ENCODE measurements around the gene FOXJ3. TPM values are rescaled to one million over a fixed set of nuclear protein-coding genes. Genes with fewer than 3 reads are reported as not detected.
A peak's percentile ranks its signal among the peaks of the same experiment; 100 is the strongest.

The FOXJ3 gene
- total and polyA plus RNA-seq, 2 of the 13 experiments (the other 11 are each of a cell fraction or from before 2014, with no cell fraction given): 16.6 to 48.5 TPM

DNA sequence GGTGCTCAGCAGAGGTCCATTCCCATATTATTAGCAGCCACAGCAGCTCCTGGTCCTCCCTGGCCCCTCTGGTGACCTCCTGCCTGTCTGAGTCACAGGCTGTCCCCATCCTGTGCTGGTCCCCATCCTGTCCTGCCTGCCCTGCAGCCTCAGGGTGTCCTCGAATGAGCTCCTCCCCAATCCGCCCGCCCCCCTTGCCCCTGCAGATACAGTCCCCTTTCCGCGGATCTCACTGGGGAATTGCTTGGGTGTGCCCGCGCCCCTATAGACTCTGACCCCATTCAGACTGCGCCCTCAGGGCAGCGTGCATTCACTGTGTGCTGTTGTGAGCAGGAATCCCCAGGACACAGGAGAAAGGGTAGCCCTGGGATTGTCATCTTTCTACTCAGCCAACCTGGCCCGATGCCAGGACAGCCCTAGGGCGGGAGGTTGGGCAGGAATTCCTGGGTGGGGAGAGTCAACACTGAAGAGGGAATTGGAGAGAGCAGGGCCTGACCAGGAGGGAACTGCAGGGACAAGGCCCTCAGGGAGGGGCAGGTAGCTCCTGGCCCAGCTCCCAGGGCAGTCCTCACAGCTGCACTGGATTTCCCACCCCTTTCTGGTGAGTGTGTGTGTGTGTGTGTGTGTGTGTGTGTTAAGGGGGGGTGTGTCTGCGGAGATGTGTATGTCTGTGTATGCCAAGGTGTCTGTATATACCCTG lies 169.4 kb downstream of the FOXJ3 start (continued):
- TF ChIP-seq, protein P1, sequence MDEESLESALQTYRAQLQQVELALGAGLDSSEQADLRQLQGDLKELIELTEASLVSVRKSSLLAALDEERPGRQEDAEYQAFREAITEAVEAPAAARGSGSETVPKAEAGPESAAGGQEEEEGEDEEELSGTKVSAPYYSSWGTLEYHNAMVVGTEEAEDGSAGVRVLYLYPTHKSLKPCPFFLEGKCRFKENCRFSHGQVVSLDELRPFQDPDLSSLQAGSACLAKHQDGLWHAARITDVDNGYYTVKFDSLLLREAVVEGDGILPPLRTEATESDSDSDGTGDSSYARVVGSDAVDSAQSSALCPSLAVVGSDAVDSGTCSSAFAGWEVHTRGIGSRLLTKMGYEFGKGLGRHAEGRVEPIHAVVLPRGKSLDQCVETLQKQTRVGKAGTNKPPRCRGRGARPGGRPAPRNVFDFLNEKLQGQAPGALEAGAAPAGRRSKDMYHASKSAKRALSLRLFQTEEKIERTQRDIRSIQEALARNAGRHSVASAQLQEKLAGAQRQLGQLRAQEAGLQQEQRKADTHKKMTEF (CRISPR knock-in tag; IDR thresholded peaks at IDR 0.05): no peak
- TF ChIP-seq CBFB (CRISPR knock-in tag; IDR thresholded peaks at IDR 0.05) (no peak), HOXA3 (CRISPR knock-in tag; IDR thresholded peaks at IDR 0.05) (no peak), ARNTL (CRISPR knock-in tag; IDR thresholded peaks at IDR 0.05) (no peak), NFIB (CRISPR knock-in tag; IDR thresholded peaks at IDR 0.05; ENCODE audit: borderline replicate concordance) (no peak), PAXIP1 (CRISPR knock-in tag; conservative IDR thresholded peaks at IDR 0.05) (0 out of 2 replicates have a peak, but pooled peaks have one; percentile 36), RELA (CRISPR knock-in tag; IDR thresholded peaks at IDR 0.05) (no peak), PATZ1 (CRISPR knock-in tag; IDR thresholded peaks at IDR 0.05) (peak; percentile 85), ZMYM4 (CRISPR knock-in tag; IDR thresholded peaks at IDR 0.05) (peak; percentile 18; the same call in 1 of the 2 replicates), FOXA3 (CRISPR knock-in tag; IDR thresholded peaks at IDR 0.05) (peak; percentile 50), FOSL1 (CRISPR knock-in tag; IDR thresholded peaks at IDR 0.05; ENCODE audit: borderline replicate concordance) (no peak), BCL6 (CRISPR knock-in tag; IDR thresholded peaks at IDR 0.05) (peak; percentile 61), CSRNP2 (CRISPR knock-in tag; conservative IDR thresholded peaks at IDR 0.05; ENCODE audit: low read depth) (no peak)
- TF ChIP-seq, protein P2, sequence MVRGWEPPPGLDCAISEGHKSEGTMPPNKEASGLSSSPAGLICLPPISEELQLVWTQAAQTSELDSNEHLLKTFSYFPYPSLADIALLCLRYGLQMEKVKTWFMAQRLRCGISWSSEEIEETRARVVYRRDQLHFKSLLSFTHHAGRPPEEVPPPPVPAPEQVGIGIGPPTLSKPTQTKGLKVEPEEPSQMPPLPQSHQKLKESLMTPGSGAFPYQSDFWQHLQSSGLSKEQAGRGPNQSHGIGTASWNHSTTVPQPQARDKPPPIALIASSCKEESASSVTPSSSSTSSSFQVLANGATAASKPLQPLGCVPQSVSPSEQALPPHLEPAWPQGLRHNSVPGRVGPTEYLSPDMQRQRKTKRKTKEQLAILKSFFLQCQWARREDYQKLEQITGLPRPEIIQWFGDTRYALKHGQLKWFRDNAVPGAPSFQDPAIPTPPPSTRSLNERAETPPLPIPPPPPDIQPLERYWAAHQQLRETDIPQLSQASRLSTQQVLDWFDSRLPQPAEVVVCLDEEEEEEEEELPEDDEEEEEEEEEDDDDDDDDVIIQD (CRISPR knock-in tag; IDR thresholded peaks at IDR 0.05; ENCODE audit: low read depth): no peak
- TF ChIP-seq, protein P3, sequence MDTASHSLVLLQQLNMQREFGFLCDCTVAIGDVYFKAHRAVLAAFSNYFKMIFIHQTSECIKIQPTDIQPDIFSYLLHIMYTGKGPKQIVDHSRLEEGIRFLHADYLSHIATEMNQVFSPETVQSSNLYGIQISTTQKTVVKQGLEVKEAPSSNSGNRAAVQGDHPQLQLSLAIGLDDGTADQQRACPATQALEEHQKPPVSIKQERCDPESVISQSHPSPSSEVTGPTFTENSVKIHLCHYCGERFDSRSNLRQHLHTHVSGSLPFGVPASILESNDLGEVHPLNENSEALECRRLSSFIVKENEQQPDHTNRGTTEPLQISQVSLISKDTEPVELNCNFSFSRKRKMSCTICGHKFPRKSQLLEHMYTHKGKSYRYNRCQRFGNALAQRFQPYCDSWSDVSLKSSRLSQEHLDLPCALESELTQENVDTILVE (CRISPR knock-in tag; IDR thresholded peaks at IDR 0.05): no peak
